ENCODE measurements around the gene MAPKAPK3. TPM values are rescaled to one million over a fixed set of nuclear protein-coding genes. Genes with fewer than 3 reads are reported as not detected.

Gene MAPKAPK3
- total and polyA plus RNA-seq, 2 of the 8 experiments (the other 6 are each of a cell fraction or from before 2014, with no cell fraction given), result 65.4 to 99.8 TPM

DNA sequence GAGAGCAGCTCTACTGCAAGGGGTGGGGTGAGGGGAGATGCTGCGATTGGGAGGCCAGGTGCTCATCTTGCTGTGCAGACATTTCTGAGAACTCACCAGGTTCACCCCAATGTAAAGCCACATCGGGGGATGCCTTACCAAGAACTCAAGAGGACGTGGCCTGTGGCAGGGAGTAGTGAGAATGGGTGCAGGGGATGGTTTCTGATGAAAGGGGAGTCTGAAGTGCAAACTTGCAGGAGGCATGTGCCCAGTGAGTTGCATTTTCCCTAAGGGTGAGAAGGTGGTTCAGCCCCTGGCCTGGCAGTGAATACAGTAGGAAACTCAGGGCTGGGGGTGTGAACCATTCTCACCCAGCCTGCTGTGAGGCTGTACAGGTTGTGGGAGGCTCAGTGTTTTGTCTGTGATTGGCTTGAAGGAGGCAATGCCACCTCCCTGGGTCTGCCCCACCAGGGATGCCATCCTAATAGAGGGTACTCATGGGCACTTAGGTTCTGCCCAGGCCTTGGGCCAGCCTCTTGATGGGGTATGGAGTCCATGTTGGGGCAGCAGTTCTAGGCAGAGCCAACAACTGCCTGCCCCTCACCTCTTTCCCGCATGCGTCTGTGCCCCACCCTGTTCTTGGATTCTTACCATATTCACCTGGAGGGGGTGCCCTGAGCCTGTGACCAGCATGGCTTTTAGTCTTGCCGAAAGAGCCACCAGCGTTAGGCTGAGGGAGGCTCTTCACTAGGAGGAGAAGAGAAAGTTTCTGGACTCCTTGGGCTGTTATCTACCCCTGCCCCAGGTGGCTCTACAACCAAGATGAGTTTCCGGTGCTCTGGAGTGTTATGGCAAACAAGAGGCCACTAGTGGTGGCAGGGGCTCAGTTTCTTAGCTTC lies 43.1 kb upstream of the MAPKAPK3 start:
- Histone ChIP-seq H3K56ac (replicated peaks; ENCODE audit: insufficient read length, low read depth, low read length) (no peak overlapping the region), H4K5ac (ENCODE audit: insufficient read length, low read depth, low read length) (no peak overlapping the region), H4K8ac (ENCODE audit: extremely low read depth, insufficient read depth, low read length) (no peak overlapping the region), H2AK5ac (ENCODE audit: low read depth, low read length) (no peak overlapping the region), H3K36me3 (ENCODE audit: control insufficient read depth in 2 of 4, insufficient read depth in 4 of 4, low read length in 3 of 4) (no peaks in the 10 kb centered on the region; a peak in 1 of 8 replicates), H3K9me3 (ENCODE audit: insufficient read depth in 2 of 2, low read depth in 1 of 2, low read length in 1 of 2) (no peaks in the 10 kb centered on the region), H3K18ac (ENCODE audit: extremely low read depth, low read length) (no peak overlapping the region), H3K23ac (ENCODE audit: insufficient read length) (no peak overlapping the region), H4K91ac (replicated peaks; ENCODE audit: insufficient read length, low read length) (no peak overlapping the region), H2BK15ac (ENCODE audit: low read length) (no peak overlapping the region), H3K4ac (replicated peaks; ENCODE audit: insufficient read length, low read depth, low read length) (no peak overlapping the region), H3K23me2 (ENCODE audit: low read depth, low read length) (peaks cover 6% of the 10 kb centered on the region; the same call in 1 of the 2 replicates), H3K9ac (replicated peaks in 1 of 4; ENCODE audit: extremely low read depth in 1 of 4, low read depth in 3 of 4, low read length in 3 of 4) (no peak overlapping the region), H3K79me2 (ENCODE audit: control insufficient read depth in 1 of 2, insufficient read depth in 2 of 2, low read length in 2 of 2) (no peaks in the 10 kb centered on the region), H3K14ac (ENCODE audit: insufficient read length) (no peak overlapping the region), H2BK5ac (ENCODE audit: low read depth, low read length) (no peak overlapping the region), H2BK12ac (ENCODE audit: low read depth, low read length) (no peak overlapping the region), H2AFZ (ENCODE audit: low read length) (no peak overlapping the region), H3K79me1 (ENCODE audit: low read depth, low read length) (no peaks in the 10 kb centered on the region; the same call in 1 of the 2 replicates), H3K4me1 (replicated peaks in 1 of 4; ENCODE audit: control insufficient read depth in 3 of 4, insufficient read depth in 4 of 4, low read length in 3 of 4) (no peaks in the 10 kb centered on the region; a peak in 1 of 7 replicates), H3K27me3 (replicated peaks in 1 of 4; ENCODE audit: control insufficient read depth in 3 of 4, extremely low read depth in 1 of 4, insufficient read depth in 3 of 4, low read length in 3 of 4) (no peaks in the 10 kb centered on the region), H3K27ac (ENCODE audit: low read depth, low read length) (no peak overlapping the region), H2BK20ac (ENCODE audit: low read length) (no peak overlapping the region), H4K20me1 (replicated peaks in 1 of 2; ENCODE audit: control insufficient read depth in 1 of 2, insufficient read depth in 2 of 2, low read length in 2 of 2) (no peaks in the 10 kb centered on the region), H3K4me3 (ENCODE audit: extremely low read depth in 1 of 4, insufficient read depth in 2 of 4, low read depth in 3 of 4, low read length in 4 of 4) (no peak overlapping the region), H3K4me2 (ENCODE audit: insufficient read depth in 1 of 2, low read depth in 2 of 2, low read length in 2 of 2) (no peak overlapping the region), H2BK120ac (replicated peaks; ENCODE audit: low read depth, low read length) (no peak overlapping the region)
- POLR2A ChIA-PET (ENCODE audit: partially characterized antibody), result interaction anchor here (0.9 to 1.8 kb wide), 4 partner anchors 7 to 79 kb away, joined by 3 to 6 read pairs (median 3); no protein-coding TSS in a partner anchor
- 85% methylated on average over 8 of the region's 8 CpGs; no CpG with 5 or more reads in 1 of the 2 experiments for WGBS, 2 experiments (ENCODE audit: extremely low coverage in 1 of 2, insufficient coverage in 1 of 2, insufficient read length in 1 of 2, insufficient replicate concordance in 2 of 2, low coverage in 1 of 2, low lambda C conversion rate in 2 of 2, missing lambda C conversion rate in 1 of 2)
- CTCF ChIA-PET (ENCODE audit: partially characterized antibody), result interaction anchor here (0.9 to 46.5 kb wide), 6 partner anchors 7 to 138 kb away, joined by 3 to 863 read pairs (median 54); partner anchors contain the start of genes CISH and MAPKAPK3
- FAIRE-seq, result no peak
- no peak for DNase-seq (ENCODE audit: low read depth in 1 of 2, low spot score in 2 of 2)
- TF ChIP-seq CEBPB (IDR thresholded peaks at IDR 0.05; ENCODE audit: low read depth, low read length), result no peak
- no peak for TF ChIP-seq MAFK (IDR thresholded peaks at IDR 0.05; ENCODE audit: low read depth, low read length)
- TF ChIP-seq RNF2 (IDR thresholded peaks at IDR 0.05; ENCODE audit: borderline replicate concordance, low read depth, low read length, missing control alignments, poor library complexity, severe bottlenecking), result no peak
- TF ChIP-seq BACH1 (IDR thresholded peaks at IDR 0.05; ENCODE audit: low read length), result no peak
- no peak for TF ChIP-seq GABPA (IDR thresholded peaks at IDR 0.05; ENCODE audit: borderline replicate concordance, insufficient read depth, low read length)
- TF ChIP-seq RFX5 (IDR thresholded peaks at IDR 0.05; ENCODE audit: borderline replicate concordance, low read depth, low read length), result no peak
- TF ChIP-seq BRCA1 (IDR thresholded peaks at IDR 0.05; ENCODE audit: low read depth, low read length), result no peak
- TF ChIP-seq NRF1 (IDR thresholded peaks at IDR 0.05; ENCODE audit: low read depth, low read length), result no peak
- no peak for TF ChIP-seq YY1 (IDR thresholded peaks at IDR 0.05; ENCODE audit: low read depth, low read length)
- no peak for TF ChIP-seq KDM1A (IDR thresholded peaks at IDR 0.05; ENCODE audit: borderline replicate concordance, low read length)
- no peak for TF ChIP-seq SIX5 (IDR thresholded peaks at IDR 0.05; ENCODE audit: low read depth, low read length)
- no peak for TF ChIP-seq NANOG (IDR thresholded peaks at IDR 0.05; ENCODE audit: insufficient read depth, low read depth, low read length, poor library complexity, severe bottlenecking)
